Measurements from ENCODE around the gene RTN4RL1.

The RTN4RL1 gene

GRCh38 chr17:1976000-1976682, 49.0 kb downstream of the RTN4RL1 start:
- FAIRE-seq: no peak

- FAIRE-seq: no peak
These were observed 49.6 kb downstream of the RTN4RL1 start for GRCh38 chr17:1975573-1975972.

GRCh38 chr17:1972487-1973160, 52.5 kb downstream of the RTN4RL1 start:
- no peak for FAIRE-seq

- no peak for FAIRE-seq
These were observed 54.2 kb downstream of the RTN4RL1 start for GRCh38 chr17:1970843-1971384.

- no peak for FAIRE-seq
These were observed 55.4 kb downstream of the RTN4RL1 start for GRCh38 chr17:1969712-1970111.

- no peak for FAIRE-seq
These were observed 57.9 kb downstream of the RTN4RL1 start for GRCh38 chr17:1967213-1967612.

- FAIRE-seq: no peak
These were observed 58.7 kb downstream of the RTN4RL1 start for GRCh38 chr17:1966274-1967086.

GRCh38 chr17:1965556-1966273, 59.4 kb downstream of the RTN4RL1 start:
- FAIRE-seq: no peak

- FAIRE-seq: no peak
These were observed 61.9 kb downstream of the RTN4RL1 start for GRCh38 chr17:1963250-1963649.

GRCh38 chr17:1961189-1961588, 63.9 kb downstream of the RTN4RL1 start:
- no peak for FAIRE-seq

- FAIRE-seq: no peak
These were observed 64.6 kb downstream of the RTN4RL1 start for GRCh38 chr17:1960545-1960912.

- no peak for FAIRE-seq
These were observed 65.1 kb downstream of the RTN4RL1 start for GRCh38 chr17:1959871-1960544.

- no peak for FAIRE-seq
These were observed 66.8 kb downstream of the RTN4RL1 start for GRCh38 chr17:1958134-1958881.

GRCh38 chr17:1957037-1957436, 68.1 kb downstream of the RTN4RL1 start:
- no peak for FAIRE-seq

GRCh38 chr17:1956134-1956533, 69.0 kb downstream of the RTN4RL1 start:
- FAIRE-seq: no peak

- FAIRE-seq: no peak
These were observed 71.3 kb downstream of the RTN4RL1 start for GRCh38 chr17:1953831-1954230.

GRCh38 chr17:1951920-1952319, 73.2 kb downstream of the RTN4RL1 start:
- FAIRE-seq: no peak

- FAIRE-seq: no peak
These were observed 75.4 kb downstream of the RTN4RL1 start for GRCh38 chr17:1949754-1950153.

GRCh38 chr17:1948517-1948825, 76.7 kb downstream of the RTN4RL1 start:
- FAIRE-seq: no peak

GRCh38 chr17:1947743-1948516, 77.2 kb downstream of the RTN4RL1 start:
- FAIRE-seq: no peak

- no peak for FAIRE-seq
These were observed 77.8 kb downstream of the RTN4RL1 start for GRCh38 chr17:1947229-1947742.
